ENCODE measurements around the gene FEZF1.

FEZF1 gene

GRCh38 chr7:122314284-122314683 lies 9.7 kb upstream of the FEZF1 start:
- Mint-ChIP-seq H3K4me1 (no peaks in the 10 kb centered on the region), H3K4me3 (no peak overlapping the region), H3K27me3 (peaks cover 19% of the 10 kb centered on the region), H3K27ac (no peak overlapping the region), H3K36me3 (peaks cover 1% of the 10 kb centered on the region), H3K9me3 (peaks cover 4% of the 10 kb centered on the region)
- DNase-seq (ENCODE audit: low spot score in 2 of 2) (no peak), ATAC-seq (ENCODE audit: low read depth) (no peak)

GRCh38 chr7:122312789-122313188 lies 8.2 kb upstream of the FEZF1 start:
- no peak overlapping the region for H3K4me3 Mint-ChIP-seq
- ATAC-seq (ENCODE audit: low read depth) (no peak), DNase-seq (ENCODE audit: low spot score in 2 of 2) (no peak)
- peaks cover 1% of the 10 kb centered on the region for H3K36me3 Mint-ChIP-seq
- H3K27ac Mint-ChIP-seq, result no peak overlapping the region
- H3K4me1 Mint-ChIP-seq, result no peaks in the 10 kb centered on the region
- peaks cover 20% of the 10 kb centered on the region for H3K27me3 Mint-ChIP-seq
- H3K9me3 Mint-ChIP-seq, result peaks cover 2% of the 10 kb centered on the region

GRCh38 chr7:122311734-122312450 lies 7.3 kb upstream of the FEZF1 start:
- no peak overlapping the region for H3K4me3 Mint-ChIP-seq
- peaks cover 1% of the 10 kb centered on the region for H3K36me3 Mint-ChIP-seq
- peaks cover 2% of the 10 kb centered on the region for H3K9me3 Mint-ChIP-seq
- ATAC-seq (ENCODE audit: low read depth) (no peak), DNase-seq (ENCODE audit: low spot score in 2 of 2) (no peak)
- H3K27ac Mint-ChIP-seq, result no peak overlapping the region
- peaks cover 20% of the 10 kb centered on the region for H3K27me3 Mint-ChIP-seq
- no peaks in the 10 kb centered on the region for H3K4me1 Mint-ChIP-seq

GRCh38 chr7:122311050-122311700 lies 6.6 kb upstream of the FEZF1 start:
- Mint-ChIP-seq H3K4me1 (no peaks in the 10 kb centered on the region), H3K27me3 (peaks cover 25% of the 10 kb centered on the region), H3K9me3 (peaks cover 2% of the 10 kb centered on the region), H3K27ac (no peak overlapping the region), H3K4me3 (no peak overlapping the region), H3K36me3 (peaks cover 1% of the 10 kb centered on the region)
- no peak for DNase-seq (ENCODE audit: low spot score in 2 of 2)
- ATAC-seq (ENCODE audit: low read depth), result no peak

- H3K9me3 Mint-ChIP-seq, result peaks cover 2% of the 10 kb centered on the region
- H3K4me3 Mint-ChIP-seq, result no peak overlapping the region
- no peak for DNase-seq (ENCODE audit: low spot score in 2 of 2)
- ATAC-seq (ENCODE audit: low read depth), result no peak
- H3K27me3 Mint-ChIP-seq, result peaks cover 27% of the 10 kb centered on the region
- no peaks in the 10 kb centered on the region for H3K4me1 Mint-ChIP-seq
- no peak overlapping the region for H3K27ac Mint-ChIP-seq
- peaks cover 1% of the 10 kb centered on the region for H3K36me3 Mint-ChIP-seq
Observed at GRCh38 chr7:122310119-122311021, 5.8 kb upstream of the FEZF1 start.

GRCh38 chr7:122309421-122309820 lies 4.9 kb upstream of the FEZF1 start:
- H3K4me1 Mint-ChIP-seq, result no peaks in the 10 kb centered on the region
- peaks cover 28% of the 10 kb centered on the region for H3K27me3 Mint-ChIP-seq
- H3K27ac Mint-ChIP-seq, result no peak overlapping the region
- ATAC-seq (ENCODE audit: low read depth) (no peak), DNase-seq (ENCODE audit: low spot score in 2 of 2) (no peak)
- H3K36me3 Mint-ChIP-seq, result no peaks in the 10 kb centered on the region
- no peak overlapping the region for H3K4me3 Mint-ChIP-seq
- no peaks in the 10 kb centered on the region for H3K9me3 Mint-ChIP-seq

GRCh38 chr7:122307228-122307621 lies 2.7 kb upstream of the FEZF1 start:
- Mint-ChIP-seq H3K4me3 (no peak overlapping the region), H3K4me1 (peaks cover 3% of the 10 kb centered on the region), H3K36me3 (peaks cover 2% of the 10 kb centered on the region), H3K27me3 (peaks cover 30% of the 10 kb centered on the region), H3K27ac (no peak overlapping the region), H3K9me3 (peaks cover 2% of the 10 kb centered on the region)
- DNase-seq (ENCODE audit: low spot score in 2 of 2), result no peak
- ATAC-seq (ENCODE audit: low read depth), result no peak

- DNase-seq (ENCODE audit: low spot score in 2 of 2) (no peak), ATAC-seq (ENCODE audit: low read depth) (no peak)
- peaks cover 2% of the 10 kb centered on the region for H3K9me3 Mint-ChIP-seq
- H3K4me3 Mint-ChIP-seq, result no peak overlapping the region
- peaks cover 3% of the 10 kb centered on the region for H3K4me1 Mint-ChIP-seq
- peaks cover 28% of the 10 kb centered on the region for H3K27me3 Mint-ChIP-seq
- no peak overlapping the region for H3K27ac Mint-ChIP-seq
- peaks cover 2% of the 10 kb centered on the region for H3K36me3 Mint-ChIP-seq
Observed at GRCh38 chr7:122306320-122307227, 2.0 kb upstream of the FEZF1 start.

- DNase-seq (ENCODE audit: low spot score in 2 of 2) (no peak), ATAC-seq (ENCODE audit: low read depth) (no peak)
- no peak overlapping the region for H3K4me3 Mint-ChIP-seq
- no peak overlapping the region for H3K27ac Mint-ChIP-seq
- peaks cover 2% of the 10 kb centered on the region for H3K36me3 Mint-ChIP-seq
- peaks cover 2% of the 10 kb centered on the region for H3K9me3 Mint-ChIP-seq
- H3K4me1 Mint-ChIP-seq, result peaks cover 3% of the 10 kb centered on the region
- peaks cover 29% of the 10 kb centered on the region for H3K27me3 Mint-ChIP-seq
Observed at GRCh38 chr7:122305475-122306319, 1.1 kb upstream of the FEZF1 start.

- Mint-ChIP-seq H3K9me3 (peaks cover 2% of the 10 kb centered on the region), H3K36me3 (peaks cover 2% of the 10 kb centered on the region), H3K4me3 (no peak overlapping the region), H3K27ac (no peak overlapping the region), H3K4me1 (peaks cover 3% of the 10 kb centered on the region), H3K27me3 (peaks cover 30% of the 10 kb centered on the region)
- DNase-seq (ENCODE audit: low spot score in 2 of 2), result no peak
- ATAC-seq (ENCODE audit: low read depth), result no peak
Observed at GRCh38 chr7:122304996-122305421, 459 bp upstream of the FEZF1 start.

GRCh38 chr7:122303531-122304318 lies 825 bp downstream of the FEZF1 start:
- H3K36me3 Mint-ChIP-seq, result peaks cover 2% of the 10 kb centered on the region
- H3K27me3 Mint-ChIP-seq, result peaks cover 38% of the 10 kb centered on the region
- H3K27ac Mint-ChIP-seq, result no peak overlapping the region
- H3K4me3 Mint-ChIP-seq, result no peak overlapping the region
- DNase-seq (ENCODE audit: low spot score in 2 of 2) (no peak), ATAC-seq (ENCODE audit: low read depth) (no peak)
- peaks cover 3% of the 10 kb centered on the region for H3K4me1 Mint-ChIP-seq
- peaks cover 2% of the 10 kb centered on the region for H3K9me3 Mint-ChIP-seq
